ENCODE results near the gene PTPN1. TPM values are rescaled to one million over a fixed set of nuclear protein-coding genes. Genes with fewer than 3 reads are reported as not detected.

PTPN1 gene
- total and polyA plus RNA-seq, 4 donors = 5.8 to 10.6 (median 9.7) TPM

DNA sequence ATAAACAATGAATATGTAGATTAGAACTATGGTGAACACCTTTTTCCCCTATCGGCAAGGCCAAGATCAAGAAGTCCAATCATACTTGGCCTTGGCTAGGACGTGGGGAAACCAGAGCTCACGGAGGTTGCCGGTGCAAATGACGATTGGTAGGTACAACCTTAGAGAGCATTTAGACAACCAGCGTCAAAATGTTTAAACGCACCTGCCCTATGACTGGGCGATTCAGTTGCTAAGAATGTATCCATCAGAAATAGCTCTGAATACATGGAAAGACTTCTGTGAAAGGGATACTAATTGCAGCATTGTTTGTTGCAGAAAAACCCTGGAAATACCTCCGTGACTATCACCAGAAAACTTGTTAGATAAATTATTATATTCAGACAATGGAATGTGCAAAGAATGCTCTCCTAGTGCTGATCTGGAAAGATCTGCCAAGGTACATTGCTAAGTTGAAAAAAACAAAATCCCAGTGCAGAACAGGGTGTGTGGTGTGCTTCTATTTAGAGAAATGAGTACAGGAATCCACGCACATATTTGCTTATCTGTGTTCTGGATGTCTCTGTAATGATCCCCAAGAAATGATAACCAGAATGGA, 48.0 kb upstream of the PTPN1 start:
- H3K27me3 ChIP-seq (ENCODE audit: control insufficient read depth in 4 of 4, insufficient read depth in 4 of 4, low read length in 3 of 4) = no peaks in the 10 kb centered on the region
- peak overlapping the region in 1 of 2 donors; percentile 24 for H3K9ac ChIP-seq (ENCODE audit: low read depth in 1 of 2, low read length in 2 of 2)
- H3K4me1 ChIP-seq (ENCODE audit: control insufficient read depth in 4 of 4, insufficient read depth in 4 of 4, low read length in 3 of 4) = peaks cover 5 to 34% (median 17%) of the 10 kb centered on the region in 4 donors
- no peak for DNase-seq (ENCODE audit: low spot score)
- no peak overlapping the region for H3K4me3 ChIP-seq (ENCODE audit: low read depth in 1 of 3, low read length in 3 of 3)
- TF ChIP-seq FOXA1 (IDR thresholded peaks at IDR 0.05) (no peak), MAX (IDR thresholded peaks at IDR 0.05) (no peak), HNF4G (IDR thresholded peaks at IDR 0.05) (no peak), ZBTB33 (IDR thresholded peaks at IDR 0.05) (no peak), RAD21 (IDR thresholded peaks at IDR 0.05) (no peak), NR2F2 (IDR thresholded peaks at IDR 0.05) (no peak), RXRA (IDR thresholded peaks at IDR 0.05) (no peak), EGR1 (IDR thresholded peaks at IDR 0.05; ENCODE audit: low read depth in 2 of 2) (no peak), JUND (IDR thresholded peaks at IDR 0.05) (no peak), GABPA (IDR thresholded peaks at IDR 0.05 in 1 of 2, conservative IDR thresholded peaks at IDR 0.05 in 1 of 2) (no peak), HNF4A (conservative IDR thresholded peaks at IDR 0.05) (no peak), FOXA2 (IDR thresholded peaks at IDR 0.05) (no peak), SP1 (IDR thresholded peaks at IDR 0.05) (no peak), YY1 (IDR thresholded peaks at IDR 0.05) (no peak)
- TF ChIP-seq, protein P1, sequence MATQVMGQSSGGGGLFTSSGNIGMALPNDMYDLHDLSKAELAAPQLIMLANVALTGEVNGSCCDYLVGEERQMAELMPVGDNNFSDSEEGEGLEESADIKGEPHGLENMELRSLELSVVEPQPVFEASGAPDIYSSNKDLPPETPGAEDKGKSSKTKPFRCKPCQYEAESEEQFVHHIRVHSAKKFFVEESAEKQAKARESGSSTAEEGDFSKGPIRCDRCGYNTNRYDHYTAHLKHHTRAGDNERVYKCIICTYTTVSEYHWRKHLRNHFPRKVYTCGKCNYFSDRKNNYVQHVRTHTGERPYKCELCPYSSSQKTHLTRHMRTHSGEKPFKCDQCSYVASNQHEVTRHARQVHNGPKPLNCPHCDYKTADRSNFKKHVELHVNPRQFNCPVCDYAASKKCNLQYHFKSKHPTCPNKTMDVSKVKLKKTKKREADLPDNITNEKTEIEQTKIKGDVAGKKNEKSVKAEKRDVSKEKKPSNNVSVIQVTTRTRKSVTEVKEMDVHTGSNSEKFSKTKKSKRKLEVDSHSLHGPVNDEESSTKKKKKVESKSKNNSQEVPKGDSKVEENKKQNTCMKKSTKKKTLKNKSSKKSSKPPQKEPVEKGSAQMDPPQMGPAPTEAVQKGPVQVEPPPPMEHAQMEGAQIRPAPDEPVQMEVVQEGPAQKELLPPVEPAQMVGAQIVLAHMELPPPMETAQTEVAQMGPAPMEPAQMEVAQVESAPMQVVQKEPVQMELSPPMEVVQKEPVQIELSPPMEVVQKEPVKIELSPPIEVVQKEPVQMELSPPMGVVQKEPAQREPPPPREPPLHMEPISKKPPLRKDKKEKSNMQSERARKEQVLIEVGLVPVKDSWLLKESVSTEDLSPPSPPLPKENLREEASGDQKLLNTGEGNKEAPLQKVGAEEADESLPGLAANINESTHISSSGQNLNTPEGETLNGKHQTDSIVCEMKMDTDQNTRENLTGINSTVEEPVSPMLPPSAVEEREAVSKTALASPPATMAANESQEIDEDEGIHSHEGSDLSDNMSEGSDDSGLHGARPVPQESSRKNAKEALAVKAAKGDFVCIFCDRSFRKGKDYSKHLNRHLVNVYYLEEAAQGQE (IDR thresholded peaks at IDR 0.05) = no peak
- TF ChIP-seq, protein P2, sequence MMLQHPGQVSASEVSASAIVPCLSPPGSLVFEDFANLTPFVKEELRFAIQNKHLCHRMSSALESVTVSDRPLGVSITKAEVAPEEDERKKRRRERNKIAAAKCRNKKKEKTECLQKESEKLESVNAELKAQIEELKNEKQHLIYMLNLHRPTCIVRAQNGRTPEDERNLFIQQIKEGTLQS (IDR thresholded peaks at IDR 0.05) = no peak
- no peaks in the 10 kb centered on the region for H3K9me3 ChIP-seq (ENCODE audit: control insufficient read depth in 4 of 4, low read length in 3 of 4)
- H3K36me3 ChIP-seq (ENCODE audit: control insufficient read depth in 4 of 4, insufficient read depth in 3 of 4, low read depth in 1 of 4, low read length in 3 of 4) = no peaks in the 10 kb centered on the region
- H3K27ac ChIP-seq (ENCODE audit: low read depth in 1 of 2, low read length in 2 of 2) = no peak overlapping the region
- 78% methylated on average over 10 of the region's 10 CpGs for WGBS

- 18% methylated on average over 21 of the region's 21 CpGs for WGBS
- peak overlapping the region; percentile 1 to 33 for H3K9ac ChIP-seq (ENCODE audit: low read depth in 1 of 2, low read length in 2 of 2)
- no peak for TF ChIP-seq TAF1 (conservative IDR thresholded peaks at IDR 0.05)
- TF ChIP-seq, protein P1 (IDR thresholded peaks at IDR 0.05) = no peak
- no peak for TF ChIP-seq HNF4A (conservative IDR thresholded peaks at IDR 0.05)
- TF ChIP-seq, protein P2 (IDR thresholded peaks at IDR 0.05) = no peak
- TF ChIP-seq MAX (IDR thresholded peaks at IDR 0.05) = no peak
- TF ChIP-seq, protein P3, sequence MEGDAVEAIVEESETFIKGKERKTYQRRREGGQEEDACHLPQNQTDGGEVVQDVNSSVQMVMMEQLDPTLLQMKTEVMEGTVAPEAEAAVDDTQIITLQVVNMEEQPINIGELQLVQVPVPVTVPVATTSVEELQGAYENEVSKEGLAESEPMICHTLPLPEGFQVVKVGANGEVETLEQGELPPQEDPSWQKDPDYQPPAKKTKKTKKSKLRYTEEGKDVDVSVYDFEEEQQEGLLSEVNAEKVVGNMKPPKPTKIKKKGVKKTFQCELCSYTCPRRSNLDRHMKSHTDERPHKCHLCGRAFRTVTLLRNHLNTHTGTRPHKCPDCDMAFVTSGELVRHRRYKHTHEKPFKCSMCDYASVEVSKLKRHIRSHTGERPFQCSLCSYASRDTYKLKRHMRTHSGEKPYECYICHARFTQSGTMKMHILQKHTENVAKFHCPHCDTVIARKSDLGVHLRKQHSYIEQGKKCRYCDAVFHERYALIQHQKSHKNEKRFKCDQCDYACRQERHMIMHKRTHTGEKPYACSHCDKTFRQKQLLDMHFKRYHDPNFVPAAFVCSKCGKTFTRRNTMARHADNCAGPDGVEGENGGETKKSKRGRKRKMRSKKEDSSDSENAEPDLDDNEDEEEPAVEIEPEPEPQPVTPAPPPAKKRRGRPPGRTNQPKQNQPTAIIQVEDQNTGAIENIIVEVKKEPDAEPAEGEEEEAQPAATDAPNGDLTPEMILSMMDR (IDR thresholded peaks at IDR 0.05; ENCODE audit: low read depth, low read length, missing input control) = peak; percentile 66
- TF ChIP-seq EGR1 (IDR thresholded peaks at IDR 0.05; ENCODE audit: low read depth in 2 of 2) = no peak
- no peak for TF ChIP-seq RXRA (IDR thresholded peaks at IDR 0.05)
- TF ChIP-seq GABPA (IDR thresholded peaks at IDR 0.05 in 1 of 2, conservative IDR thresholded peaks at IDR 0.05 in 1 of 2) = no peak
- TF ChIP-seq FOXA1 (IDR thresholded peaks at IDR 0.05) = no peak
- TF ChIP-seq RAD21 (IDR thresholded peaks at IDR 0.05) = peak; percentile 90 to 92
- TF ChIP-seq JUND (IDR thresholded peaks at IDR 0.05) = no peak
- H3K36me3 ChIP-seq (ENCODE audit: control insufficient read depth in 4 of 4, insufficient read depth in 3 of 4, low read depth in 1 of 4, low read length in 3 of 4) = no peaks in the 10 kb centered on the region
- no peak overlapping the region for H3K27ac ChIP-seq (ENCODE audit: low read depth in 1 of 2, low read length in 2 of 2)
- no peaks in the 10 kb centered on the region for H3K9me3 ChIP-seq (ENCODE audit: control insufficient read depth in 4 of 4, low read length in 3 of 4)
- peak; percentile 67 for DNase-seq (ENCODE audit: low spot score)
- H3K27me3 ChIP-seq (ENCODE audit: control insufficient read depth in 4 of 4, insufficient read depth in 4 of 4, low read length in 3 of 4) = no peaks in the 10 kb centered on the region
- H3K4me3 ChIP-seq (ENCODE audit: low read depth in 1 of 3, low read length in 3 of 3) = no peak overlapping the region
- H3K4me1 ChIP-seq (ENCODE audit: control insufficient read depth in 4 of 4, insufficient read depth in 4 of 4, low read length in 3 of 4) = peaks cover 3 to 24% (median 13%) of the 10 kb centered on the region in 4 donors
Measured at GRCh38 chr20:50464026-50464724, 46.0 kb upstream of the PTPN1 start.
